Measurements from ENCODE around the gene PDE9A. TPM values are rescaled to one million over a fixed set of nuclear protein-coding genes. Genes with fewer than 3 reads are reported as not detected.

PDE9A gene
- total and polyA plus RNA-seq, 2 donors (not counting 3 experiments of a cell fraction or from before 2014, with no cell fraction given) = 0.28 to 2.2 TPM

GRCh38 chr21:42763581-42764442 lies 110.4 kb downstream of the PDE9A start:
- Histone ChIP-seq H3K27ac (ENCODE audit: insufficient read depth, low read depth, low read length) (no peak overlapping the region), H3K4me1 (ENCODE audit: control insufficient read depth, extremely low read depth, insufficient read depth, low read length) (no peaks in the 10 kb centered on the region), H3K4me3 (replicated peaks in 1 of 3; ENCODE audit: insufficient read depth in 1 of 3, low read depth in 1 of 3, low read length in 3 of 3) (no peak overlapping the region), H3K27me3 (ENCODE audit: control insufficient read depth in 2 of 2, insufficient read depth in 2 of 2, low read length in 2 of 2) (no peaks in the 10 kb centered on the region), H3K9me1 (replicated peaks; ENCODE audit: control insufficient read depth, extremely low read depth, insufficient read depth, low read length) (no peaks in the 10 kb centered on the region), H4K20me1 (replicated peaks; ENCODE audit: control insufficient read depth, extremely low read depth, insufficient read depth, low read length) (no peaks in the 10 kb centered on the region), H3K9me3 (replicated peaks; ENCODE audit: control insufficient read depth, insufficient read depth, low read length) (no peaks in the 10 kb centered on the region), H2AFZ (ENCODE audit: low read depth, low read length) (no peak overlapping the region), H3K9ac (replicated peaks; ENCODE audit: extremely low read depth, insufficient read depth, low read length) (no peak overlapping the region), H3K79me2 (ENCODE audit: control insufficient read depth, insufficient read depth, low read length) (no peaks in the 10 kb centered on the region), H3K36me3 (ENCODE audit: control insufficient read depth in 2 of 2, extremely low read depth in 1 of 2, insufficient read depth in 2 of 2, low read length in 2 of 2) (no peaks in the 10 kb centered on the region), H3K4me2 (ENCODE audit: insufficient read depth, low read length) (no peak overlapping the region)
- intact Hi-C loops (cut with micrococcal nuclease) (no loop called here), dilution Hi-C loops (cut with MboI; ENCODE audit: extremely low pct_ligation_motif_present, low sequenced_read_pairs) (no loop called here)
- DNase-seq (ENCODE audit: low read depth, low spot score) (no peak), FAIRE-seq (no peak)
- TF ChIP-seq GATA2 (IDR thresholded peaks at IDR 0.05; ENCODE audit: insufficient read depth, insufficient read length, low read depth, low read length) (no peak), POLR2AphosphoS5 (IDR thresholded peaks at IDR 0.05; ENCODE audit: insufficient read depth, low read depth, low read length) (no peak), EZH2 (IDR thresholded peaks at IDR 0.05; ENCODE audit: borderline replicate concordance, low read depth, low read length, severe bottlenecking) (no peak), FOS (IDR thresholded peaks at IDR 0.05; ENCODE audit: borderline replicate concordance, insufficient read depth, low read length) (no peak), POLR2A (IDR thresholded peaks at IDR 0.05; ENCODE audit: low read depth, low read length) (no peak), MYC (IDR thresholded peaks at IDR 0.05; ENCODE audit: low read depth, low read length) (no peak)
- TF ChIP-seq, protein P1, sequence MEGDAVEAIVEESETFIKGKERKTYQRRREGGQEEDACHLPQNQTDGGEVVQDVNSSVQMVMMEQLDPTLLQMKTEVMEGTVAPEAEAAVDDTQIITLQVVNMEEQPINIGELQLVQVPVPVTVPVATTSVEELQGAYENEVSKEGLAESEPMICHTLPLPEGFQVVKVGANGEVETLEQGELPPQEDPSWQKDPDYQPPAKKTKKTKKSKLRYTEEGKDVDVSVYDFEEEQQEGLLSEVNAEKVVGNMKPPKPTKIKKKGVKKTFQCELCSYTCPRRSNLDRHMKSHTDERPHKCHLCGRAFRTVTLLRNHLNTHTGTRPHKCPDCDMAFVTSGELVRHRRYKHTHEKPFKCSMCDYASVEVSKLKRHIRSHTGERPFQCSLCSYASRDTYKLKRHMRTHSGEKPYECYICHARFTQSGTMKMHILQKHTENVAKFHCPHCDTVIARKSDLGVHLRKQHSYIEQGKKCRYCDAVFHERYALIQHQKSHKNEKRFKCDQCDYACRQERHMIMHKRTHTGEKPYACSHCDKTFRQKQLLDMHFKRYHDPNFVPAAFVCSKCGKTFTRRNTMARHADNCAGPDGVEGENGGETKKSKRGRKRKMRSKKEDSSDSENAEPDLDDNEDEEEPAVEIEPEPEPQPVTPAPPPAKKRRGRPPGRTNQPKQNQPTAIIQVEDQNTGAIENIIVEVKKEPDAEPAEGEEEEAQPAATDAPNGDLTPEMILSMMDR (IDR thresholded peaks at IDR 0.05; ENCODE audit: extremely low read depth in 1 of 2, insufficient read depth in 1 of 2, low read depth in 1 of 2, low read length in 2 of 2) = no peak
- TF ChIP-seq, protein P2, sequence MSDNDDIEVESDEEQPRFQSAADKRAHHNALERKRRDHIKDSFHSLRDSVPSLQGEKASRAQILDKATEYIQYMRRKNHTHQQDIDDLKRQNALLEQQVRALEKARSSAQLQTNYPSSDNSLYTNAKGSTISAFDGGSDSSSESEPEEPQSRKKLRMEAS (IDR thresholded peaks at IDR 0.05; ENCODE audit: insufficient read depth, insufficient read length) = no peak
- POLR2A ChIA-PET = no interaction called here
- no TSS peak for BruUV-seq (replicated peaks)
- CTCF ChIA-PET = no interaction called here
